Measurements from ENCODE around the gene AIFM2.
"Not testable (repeated sequence)": the region's sequence is repeated elsewhere in the genome, so short reads cannot be mapped to it uniquely, and the experiment has no call there.

AIFM2 gene

GRCh38 chr10:70121281-70121949 lies 11.2 kb downstream of the AIFM2 start:
- no peak for DNase-seq (ENCODE audit: low read depth)

- no peak for DNase-seq (ENCODE audit: low read depth)
Measured at GRCh38 chr10:70120417-70120816, 12.2 kb downstream of the AIFM2 start.

- no peak for DNase-seq (ENCODE audit: low read depth)
Measured at GRCh38 chr10:70119623-70120022, 13.0 kb downstream of the AIFM2 start.

- DNase-seq (ENCODE audit: low read depth) = no peak
Measured at GRCh38 chr10:70119197-70119596, 13.4 kb downstream of the AIFM2 start.

GRCh38 chr10:70118196-70118595 lies 14.4 kb downstream of the AIFM2 start:
- DNase-seq (ENCODE audit: low read depth) = no peak

GRCh38 chr10:70117646-70118045 lies 15.0 kb downstream of the AIFM2 start:
- DNase-seq (ENCODE audit: low read depth) = no peak

GRCh38 chr10:70115948-70116682 lies 16.5 kb downstream of the AIFM2 start:
- DNase-seq (ENCODE audit: low read depth) = peak; percentile 44

GRCh38 chr10:70114902-70115301 lies 17.7 kb downstream of the AIFM2 start:
- no peak for DNase-seq (ENCODE audit: low read depth)

- DNase-seq (ENCODE audit: low read depth) = no peak
Measured at GRCh38 chr10:70112071-70112470, 20.6 kb downstream of the AIFM2 start.

- no peak for DNase-seq (ENCODE audit: low read depth)
Measured at GRCh38 chr10:70111496-70111895, 21.1 kb downstream of the AIFM2 start.

GRCh38 chr10:70109064-70109729 lies 23.4 kb downstream of the AIFM2 start:
- DNase-seq (ENCODE audit: low read depth) = no peak

GRCh38 chr10:70106958-70107791 lies 25.4 kb downstream of the AIFM2 start:
- no peak for DNase-seq (ENCODE audit: low read depth)

GRCh38 chr10:70101668-70102067 lies 31.0 kb downstream of the AIFM2 start:
- no peak for DNase-seq (ENCODE audit: low read depth)

- not testable (repeated sequence) for DNase-seq (ENCODE audit: low read depth)
Measured at GRCh38 chr10:70101068-70101562, 31.5 kb downstream of the AIFM2 start.

GRCh38 chr10:70098271-70098670 lies 34.4 kb downstream of the AIFM2 start:
- DNase-seq (ENCODE audit: low read depth) = no peak

GRCh38 chr10:70097459-70097858 lies 35.2 kb downstream of the AIFM2 start:
- DNase-seq (ENCODE audit: low read depth) = no peak

GRCh38 chr10:70096705-70097420 lies 35.8 kb downstream of the AIFM2 start:
- DNase-seq (ENCODE audit: low read depth) = no peak

GRCh38 chr10:70096016-70096704 lies 36.5 kb downstream of the AIFM2 start:
- DNase-seq (ENCODE audit: low read depth) = no peak

- DNase-seq (ENCODE audit: low read depth) = no peak
Measured at GRCh38 chr10:70094250-70094649, 38.4 kb downstream of the AIFM2 start.

GRCh38 chr10:70093335-70093944 lies 39.2 kb downstream of the AIFM2 start:
- DNase-seq (ENCODE audit: low read depth) = no peak

- no peak for DNase-seq (ENCODE audit: low read depth)
Measured at GRCh38 chr10:70092389-70092718, 40.3 kb downstream of the AIFM2 start.

All from stimulated activated CD8-positive, alpha-beta memory T cell treated with anti-CD3 and anti-CD28 coated beads, Interleukin-12 subunit alpha, Interleukin-12 subunit beta, amount 100 ng/mL, for 1 hour (primary cell).